Immature natural killer cell (primary cell): Measurements from ENCODE around the gene PHLDA2. TPM values are rescaled to one million over a fixed set of nuclear protein-coding genes. Genes with fewer than 3 reads are reported as not detected.

ENCODE experiments used
- DNase-seq, 3 donors: peaks; one replicate each; pipeline ENCODE4 v3.0.0; 2022; ENCODE audit warnings: mixed read lengths in 1 of 3
- H3K27ac Mint-ChIP-seq, 6 donors: one replicate each; pipeline ENCODE4 v1.8.0; 2020; ENCODE audit warnings: mixed read lengths in 6 of 6, mild to moderate bottlenecking in 5 of 6, inconsistent platforms in 4 of 6, moderate library complexity in 3 of 6
- H3K27me3 Mint-ChIP-seq, 3 donors: one replicate each; pipeline ENCODE4 v1.8.0; 2020 to 2021; ENCODE audit warnings: low read depth in 3 of 3, mild to moderate bottlenecking in 3 of 3, mixed read lengths in 3 of 3, moderate library complexity in 3 of 3, inconsistent platforms in 1 of 3
- H3K36me3 Mint-ChIP-seq, 3 donors: one replicate each; pipeline ENCODE4 v1.8.0; 2020; ENCODE audit warnings: mixed read lengths in 3 of 3, inconsistent platforms in 2 of 3, mild to moderate bottlenecking in 2 of 3
- H3K4me1 Mint-ChIP-seq, 2 donors: one replicate each; pipeline ENCODE4 v1.8.0; 2020; ENCODE audit warnings: inconsistent platforms in 2 of 2, mild to moderate bottlenecking in 2 of 2, mixed read lengths in 2 of 2, moderate library complexity in 1 of 2
- H3K4me3 Mint-ChIP-seq, 5 donors: one replicate each; pipeline ENCODE4 v1.8.0; 2020; ENCODE audit warnings: mild to moderate bottlenecking in 5 of 5, mixed read lengths in 5 of 5, inconsistent platforms in 3 of 5, moderate library complexity in 3 of 5
- H3K9me3 Mint-ChIP-seq, 6 donors: one replicate each; pipeline ENCODE4 v1.8.0; 2020; ENCODE audit warnings: mild to moderate bottlenecking in 6 of 6, mixed read lengths in 6 of 6, inconsistent platforms in 4 of 6, moderate library complexity in 3 of 6
- polyA plus RNA-seq, 3 donors: library from polyadenylated mRNA; unstranded; fragments of 300-500 nt; fragmentation: Illumina TruSeq; gene quantifications; one replicate each; pipeline ENCODE4 v1.2.3, GENCODE V29; 2021

The PHLDA2 gene
- polyA plus RNA-seq, 3 donors from 2014 or later = 0.27 TPM; not detected in 2

DNA sequence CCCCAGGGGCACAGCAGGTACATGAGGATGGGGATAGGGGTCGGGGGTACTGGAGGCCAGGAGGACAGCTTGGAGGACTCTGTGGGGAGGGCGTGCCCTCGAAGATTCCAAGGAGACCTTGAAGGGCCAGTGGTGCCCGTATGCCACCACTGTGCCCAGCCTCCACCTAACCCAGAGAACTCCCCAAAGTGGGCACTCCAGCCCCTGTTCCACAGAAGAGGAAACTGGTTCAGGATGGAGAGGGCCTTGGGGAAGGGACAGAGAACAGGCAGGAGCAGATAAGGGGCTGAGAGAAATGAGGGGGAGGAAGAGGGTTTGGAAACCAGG is 2.2 kb upstream of the PHLDA2 start:
- Mint-ChIP-seq H3K27me3 (peaks cover 11 to 28% (median 15%) of the 10 kb centered on the region in 3 donors), H3K27ac (no peak overlapping the region), H3K9me3 (peaks cover 0 to 1% (median 0%) of the 10 kb centered on the region in 6 donors), H3K4me3 (no peak overlapping the region), H3K36me3 (no peaks in the 10 kb centered on the region), H3K4me1 (peaks cover 22 to 24% of the 10 kb centered on the region in 2 donors)
- DNase-seq = no peak

GRCh38 chr11:2930704-2931419 is 1.6 kb upstream of the PHLDA2 start:
- Mint-ChIP-seq H3K4me1 (peaks cover 22 to 24% of the 10 kb centered on the region in 2 donors), H3K27me3 (peaks cover 11 to 27% (median 15%) of the 10 kb centered on the region in 3 donors), H3K36me3 (no peaks in the 10 kb centered on the region), H3K27ac (peak overlapping the region in 4 of 6 donors; percentile 59 to 87 (median 76)), H3K9me3 (peaks cover 0 to 1% (median 0%) of the 10 kb centered on the region in 6 donors), H3K4me3 (peak overlapping the region; percentile 66 to 88 (median 78))
- peak in 2 of 3 donors; percentile 31 to 41 for DNase-seq

- H3K36me3 Mint-ChIP-seq = no peaks in the 10 kb centered on the region
These were observed 907 bp upstream of the PHLDA2 start for GRCh38 chr11:2929950-2930703.

DNA sequence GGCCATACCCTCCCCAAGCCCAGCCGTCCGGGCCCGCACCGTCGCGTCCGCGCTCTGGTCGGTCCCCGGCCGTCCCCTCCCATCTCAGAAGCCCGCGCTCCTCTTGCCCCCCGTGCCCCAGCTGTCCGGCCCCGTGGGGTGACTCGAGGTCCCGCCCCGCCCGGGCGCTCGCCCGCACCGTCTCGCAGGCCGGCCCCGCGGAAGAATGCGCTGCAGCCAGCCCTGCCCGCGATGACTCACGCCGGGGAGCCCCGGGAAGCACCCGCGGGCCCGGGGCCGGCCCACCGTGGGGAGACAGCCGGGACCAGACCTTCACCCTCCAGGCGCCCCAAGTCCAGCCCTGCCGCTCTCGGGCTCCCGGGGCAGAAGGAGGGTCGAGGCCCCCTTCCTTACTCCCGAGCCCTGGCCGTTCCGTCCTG is 320 bp upstream of the PHLDA2 start:
- peak in 1 of 3 donors; percentile 38 for DNase-seq
- H3K4me1 Mint-ChIP-seq = peaks cover 22 to 24% of the 10 kb centered on the region in 2 donors

More at GRCh38 chr11:2929950-2930703, 907 bp upstream of the PHLDA2 start:
- H3K9me3 Mint-ChIP-seq = peaks cover 0 to 1% (median 0%) of the 10 kb centered on the region in 6 donors
- peak overlapping the region; percentile 74 to 88 (median 78) for H3K4me3 Mint-ChIP-seq
- H3K4me1 Mint-ChIP-seq = peaks cover 22 to 24% of the 10 kb centered on the region in 2 donors
- DNase-seq = peak in 2 of 3 donors; percentile 39 to 42
- peak overlapping the region in 5 of 6 donors; percentile 59 to 87 (median 83) for H3K27ac Mint-ChIP-seq
- H3K27me3 Mint-ChIP-seq = peaks cover 11 to 27% (median 15%) of the 10 kb centered on the region in 3 donors

GRCh38 chr11:2927851-2928604 is 1.2 kb downstream of the PHLDA2 start:
- H3K9me3 Mint-ChIP-seq = no peaks in the 10 kb centered on the region
- H3K4me3 Mint-ChIP-seq = peak overlapping the region; percentile 67 to 77 (median 76)
- H3K27me3 Mint-ChIP-seq = peaks cover 11 to 23% (median 13%) of the 10 kb centered on the region in 3 donors
- peaks cover 21 to 22% of the 10 kb centered on the region in 2 donors for H3K4me1 Mint-ChIP-seq
- no peak for DNase-seq
- H3K36me3 Mint-ChIP-seq = no peaks in the 10 kb centered on the region
- no peak overlapping the region for H3K27ac Mint-ChIP-seq

More for the DNA sequence above, 320 bp upstream of the PHLDA2 start:
- Mint-ChIP-seq H3K9me3 (no peaks in the 10 kb centered on the region), H3K36me3 (no peaks in the 10 kb centered on the region), H3K4me3 (peak overlapping the region in 4 of 5 donors; percentile 71 to 88 (median 79)), H3K27ac (peak overlapping the region in 2 of 6 donors; percentile 60 to 68), H3K27me3 (peaks cover 11 to 24% (median 15%) of the 10 kb centered on the region in 3 donors)

DNA sequence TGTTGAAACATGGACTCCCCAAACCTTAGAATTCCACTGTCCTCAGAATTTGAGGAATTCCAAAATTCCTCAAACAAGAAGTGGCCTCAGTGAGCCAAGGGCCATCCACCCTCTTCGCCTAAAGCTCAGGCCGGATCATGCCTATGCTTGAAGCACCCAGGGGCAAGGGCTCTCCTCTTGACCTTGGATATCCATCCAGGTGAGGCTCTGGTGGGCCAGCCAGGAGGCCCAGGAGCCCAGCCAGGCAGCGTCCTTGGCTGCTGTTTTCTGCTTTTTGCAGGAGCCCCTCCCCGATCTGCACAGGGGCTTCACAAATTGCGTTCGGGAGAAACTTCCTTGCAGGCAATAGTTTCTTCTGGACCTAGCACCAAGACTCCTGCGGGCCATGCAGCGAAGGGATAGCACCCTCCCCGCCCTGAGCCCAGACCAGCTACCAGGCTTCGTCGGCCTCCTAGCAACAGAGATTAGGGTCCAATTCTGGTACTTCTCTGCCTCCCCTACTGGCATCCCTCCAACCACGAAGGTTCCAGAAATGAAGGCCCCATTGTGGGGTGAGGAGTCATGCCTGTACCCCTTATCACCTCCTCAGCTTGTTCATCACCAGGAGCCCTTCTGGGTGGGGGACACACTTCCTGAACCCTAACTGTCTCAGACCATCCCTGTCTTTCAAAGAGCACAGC is 2.0 kb downstream of the PHLDA2 start:
- H3K9me3 Mint-ChIP-seq = no peaks in the 10 kb centered on the region
- H3K36me3 Mint-ChIP-seq = no peaks in the 10 kb centered on the region
- peaks cover 11 to 21% (median 13%) of the 10 kb centered on the region in 3 donors for H3K27me3 Mint-ChIP-seq
- peaks cover 20 to 22% of the 10 kb centered on the region in 2 donors for H3K4me1 Mint-ChIP-seq
- H3K4me3 Mint-ChIP-seq = peak overlapping the region in 3 of 5 donors; percentile 67 to 77 (median 76)
- no peak for DNase-seq
- no peak overlapping the region for H3K27ac Mint-ChIP-seq

GRCh38 chr11:2926611-2927051 is 2.6 kb downstream of the PHLDA2 start:
- H3K4me1 Mint-ChIP-seq = peaks cover 20 to 22% of the 10 kb centered on the region in 2 donors
- no peak overlapping the region for H3K27ac Mint-ChIP-seq
- no peaks in the 10 kb centered on the region for H3K9me3 Mint-ChIP-seq
- no peaks in the 10 kb centered on the region for H3K36me3 Mint-ChIP-seq
- H3K4me3 Mint-ChIP-seq = no peak overlapping the region
- no peak for DNase-seq
- peaks cover 11 to 21% (median 13%) of the 10 kb centered on the region in 3 donors for H3K27me3 Mint-ChIP-seq

DNA sequence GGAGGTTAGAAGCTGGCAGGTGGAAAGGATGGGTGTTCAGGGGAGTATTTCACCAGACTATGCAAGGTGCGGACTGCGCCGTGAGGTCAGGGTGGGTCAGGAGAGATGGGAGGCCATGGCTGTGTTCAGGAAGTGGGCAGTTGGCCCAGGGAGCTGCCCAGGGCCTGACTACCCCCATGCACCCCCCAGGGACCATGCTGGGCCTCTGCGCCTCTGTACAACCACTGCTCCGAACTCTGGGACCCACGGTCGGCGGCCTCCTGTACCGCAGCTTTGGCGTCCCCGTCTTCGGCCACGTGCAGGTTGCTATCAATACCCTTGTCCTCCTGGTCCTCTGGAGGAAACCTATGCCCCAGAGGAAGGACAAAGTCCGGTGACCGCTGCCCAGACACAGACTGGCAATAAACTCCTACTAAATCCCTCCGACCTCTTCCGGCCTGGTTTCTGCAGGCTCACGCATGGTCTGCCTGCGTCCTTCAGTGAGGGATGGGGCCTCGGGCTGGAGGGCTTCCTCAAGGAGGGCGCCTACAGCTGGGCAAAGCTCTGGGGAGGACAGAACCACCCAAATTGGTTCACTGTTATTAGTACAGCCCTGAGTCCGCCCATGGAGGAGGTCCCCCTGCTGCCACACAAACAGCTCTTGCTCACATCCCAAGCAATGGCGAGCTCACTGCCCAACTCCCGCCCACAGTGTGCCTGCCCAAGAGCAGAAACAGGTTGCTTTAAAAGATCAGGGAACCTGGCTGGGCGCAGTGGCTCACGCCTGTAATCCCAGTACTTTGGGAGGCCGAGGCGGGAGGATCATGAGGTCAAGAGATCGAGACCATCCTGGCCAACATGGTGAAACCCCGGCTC is 4.2 kb downstream of the PHLDA2 start:
- H3K27me3 Mint-ChIP-seq = peaks cover 8 to 18% (median 9%) of the 10 kb centered on the region in 3 donors
- peaks cover 15 to 16% of the 10 kb centered on the region in 2 donors for H3K4me1 Mint-ChIP-seq
- DNase-seq = no peak
- H3K9me3 Mint-ChIP-seq = no peaks in the 10 kb centered on the region
- no peak overlapping the region for H3K4me3 Mint-ChIP-seq
- no peaks in the 10 kb centered on the region for H3K36me3 Mint-ChIP-seq
- H3K27ac Mint-ChIP-seq = no peak overlapping the region

DNA sequence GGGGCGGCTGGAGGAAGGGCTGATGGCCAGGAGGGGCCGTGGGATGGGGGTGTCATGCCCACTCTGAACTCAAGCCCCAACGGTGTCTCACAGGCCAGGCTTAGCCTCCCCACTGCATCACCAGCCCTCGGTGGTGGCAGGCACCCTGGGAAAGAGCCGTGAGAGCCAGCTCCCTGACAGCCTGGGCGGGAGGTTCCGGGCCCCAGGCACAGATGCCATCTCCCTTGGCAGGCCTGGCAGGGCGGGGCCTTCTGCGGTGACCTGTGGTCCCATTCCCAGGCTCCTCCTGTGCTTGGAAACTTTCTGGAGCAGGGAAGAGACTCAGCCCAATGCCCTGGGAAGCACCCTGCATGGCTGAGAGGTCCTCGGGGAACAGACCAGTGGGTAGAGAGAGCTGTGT is 4.8 kb downstream of the PHLDA2 start:
- H3K27me3 Mint-ChIP-seq = peaks cover 6 to 18% (median 6%) of the 10 kb centered on the region in 3 donors
- no peaks in the 10 kb centered on the region for H3K9me3 Mint-ChIP-seq
- peaks cover 10 to 13% of the 10 kb centered on the region in 2 donors for H3K4me1 Mint-ChIP-seq
- no peak for DNase-seq
- no peaks in the 10 kb centered on the region for H3K36me3 Mint-ChIP-seq
- H3K4me3 Mint-ChIP-seq = no peak overlapping the region
- no peak overlapping the region for H3K27ac Mint-ChIP-seq

- peaks cover 10% of the 10 kb centered on the region in 2 donors for H3K4me1 Mint-ChIP-seq
- H3K4me3 Mint-ChIP-seq = no peak overlapping the region
- no peaks in the 10 kb centered on the region for H3K36me3 Mint-ChIP-seq
- no peaks in the 10 kb centered on the region for H3K9me3 Mint-ChIP-seq
- no peak overlapping the region for H3K27ac Mint-ChIP-seq
- peaks cover 5 to 15% (median 6%) of the 10 kb centered on the region in 3 donors for H3K27me3 Mint-ChIP-seq
- no peak for DNase-seq
These were observed 5.5 kb downstream of the PHLDA2 start for GRCh38 chr11:2923446-2924375.

- no peak for DNase-seq
- Mint-ChIP-seq H3K9me3 (no peaks in the 10 kb centered on the region), H3K4me1 (peaks cover 2% of the 10 kb centered on the region in 2 donors), H3K4me3 (no peak overlapping the region), H3K27me3 (peaks cover 2 to 6% (median 5%) of the 10 kb centered on the region in 3 donors), H3K36me3 (no peaks in the 10 kb centered on the region), H3K27ac (no peak overlapping the region)
These were observed 6.6 kb downstream of the PHLDA2 start for GRCh38 chr11:2922655-2923054.
